Keratinocyte (primary cell): ENCODE measurements around the gene RXRA. TPM values are rescaled to one million over a fixed set of nuclear protein-coding genes. Genes with fewer than 3 reads are reported as not detected.

Source experiments
- DNase-seq: peaks from one replicate; pipeline ENCODE4 v3.0.0-alpha.2; 2011; ENCODE audit warnings: low read depth, missing footprints, low spot score
- FAIRE-seq: peaks from 2 replicates; lab custom pipeline; 2011; peaks lifted over from hg19 to GRCh38; lab: Jason Lieb, UNC
- H2AFZ ChIP-seq: 2 replicates; pipeline ENCODE4 v1.6.0; 2012; ENCODE audit warnings: low read length, control low read depth, inconsistent platforms; ENCODE audit not compliant: control insufficient read depth
- H3K27ac ChIP-seq: 2 replicates; pipeline ENCODE4 v1.5.1; 2011; ENCODE audit warnings: low read length; ENCODE audit not compliant: control insufficient read depth, insufficient read depth
- H3K27me3 ChIP-seq: 3 replicates; pipeline ENCODE4 v1.6.0; 2011; ENCODE audit warnings: low read length; ENCODE audit not compliant: control insufficient read depth, insufficient read depth; ENCODE audit errors: extremely low read depth
- H3K36me3 ChIP-seq, 2 experiments: 2 replicates in 1 of 2; 3 replicates in 1 of 2; pipeline ENCODE4 v1.5.1; 2011; ENCODE audit warnings: low read length in 2 of 2, mild to moderate bottlenecking in 1 of 2; ENCODE audit not compliant: control insufficient read depth in 2 of 2, insufficient read depth in 2 of 2; ENCODE audit errors: extremely low read depth in 1 of 2
- H3K4me1 ChIP-seq: 3 replicates; pipeline ENCODE4 v1.5.1; 2011; ENCODE audit warnings: low read length; ENCODE audit not compliant: control insufficient read depth, insufficient read depth; ENCODE audit errors: extremely low read depth
- H3K4me2 ChIP-seq: 3 replicates; pipeline ENCODE4 v1.6.0; 2011; ENCODE audit warnings: low read depth, low read length; ENCODE audit not compliant: control insufficient read depth, insufficient read depth; ENCODE audit errors: extremely low read depth
- H3K4me3 ChIP-seq, 3 experiments: fragments of 200-600 bp in 1 of 3; sonication (generic) in 1 of 3; 2 replicates in 2 of 3; 3 replicates in 1 of 3; pipeline ENCODE4 v1.5.1; 2011 to 2016; ENCODE audit warnings: low read length in 3 of 3, mild to moderate bottlenecking in 3 of 3, control low read depth in 2 of 3, inconsistent platforms in 1 of 3, low read depth in 1 of 3, mixed read lengths in 1 of 3, mixed run types in 1 of 3, moderate library complexity in 1 of 3; ENCODE audit not compliant: control insufficient read depth in 2 of 3, insufficient read depth in 2 of 3; ENCODE audit errors: extremely low read depth in 1 of 3
- H3K79me2 ChIP-seq: 2 replicates; pipeline ENCODE4 v1.6.0; 2012; ENCODE audit warnings: low read length; ENCODE audit not compliant: control insufficient read depth, insufficient read depth
- H3K9ac ChIP-seq: 3 replicates; pipeline ENCODE4 v1.6.0; 2011; ENCODE audit warnings: low read length; ENCODE audit not compliant: control insufficient read depth, insufficient read depth; ENCODE audit errors: extremely low read depth
- H3K9me1 ChIP-seq: 3 replicates; pipeline ENCODE4 v1.6.0; 2011; ENCODE audit warnings: low read length; ENCODE audit not compliant: control insufficient read depth, insufficient read depth; ENCODE audit errors: extremely low read depth
- H3K9me3 ChIP-seq: 2 replicates; pipeline ENCODE4 v1.5.1; 2012; ENCODE audit warnings: low read depth, low read length; ENCODE audit not compliant: control insufficient read depth
- H4K20me1 ChIP-seq: 3 replicates; pipeline ENCODE4 v1.6.0; 2011; ENCODE audit warnings: low read length; ENCODE audit not compliant: control insufficient read depth, insufficient read depth; ENCODE audit errors: extremely low read depth
- EZH2 ChIP-seq: IDR thresholded peaks from one replicate; pipeline ENCODE4 v1.6.1; 2012; ENCODE audit warnings: inconsistent platforms, mild to moderate bottlenecking, low read length, moderate library complexity
- dilution Hi-C: fragments of 300-500 bp; cut with MboI; formaldehyde crosslinking; loops from one replicate; pipeline ENCODE4 v1.7.0; 2020; ENCODE audit warnings: low sequenced_read_pairs; ENCODE audit not compliant: extremely low pct_ligation_motif_present
- polyA plus RNA-seq, 5 experiments: library from polyadenylated mRNA; depleted of rRNA in 3 of 5; stranded (reverse) in 3 of 5; stranded (forward) in 1 of 5; unstranded in 1 of 5; fragments of >200 nt; gene quantifications; 1 replicate in 1 of 5; 2 replicates in 3 of 5; 3 replicates in 1 of 5; pipeline versions ENCODE4 v1.2.1 to v1.2.3, GENCODE V29; 2011 to 2012; ENCODE audit warnings: missing spikeins in 2 of 5, low read depth in 1 of 5, low replicate concordance in 1 of 5
- TF ChIP-seq, protein P1 (sequence below), 3 experiments: IDR thresholded peaks in 1 of 3; conservative IDR thresholded peaks in 1 of 3; optimal IDR thresholded peaks in 1 of 3; 2 replicates in 2 of 3; 3 replicates in 1 of 3; pipeline versions ENCODE3 to v1.5.1; 2011; ENCODE audit warnings: low read length in 3 of 3, mild to moderate bottlenecking in 3 of 3, moderate library complexity in 2 of 3, control low read depth in 1 of 3, inconsistent platforms in 1 of 3; ENCODE audit not compliant: insufficient read depth in 2 of 3; ENCODE audit errors: extremely low read depth in 1 of 3

The RXRA gene
- polyA plus RNA-seq, 1 donor (not counting 4 experiments of a cell fraction or from before 2014, with no cell fraction given), result 9.7 TPM

DNA sequence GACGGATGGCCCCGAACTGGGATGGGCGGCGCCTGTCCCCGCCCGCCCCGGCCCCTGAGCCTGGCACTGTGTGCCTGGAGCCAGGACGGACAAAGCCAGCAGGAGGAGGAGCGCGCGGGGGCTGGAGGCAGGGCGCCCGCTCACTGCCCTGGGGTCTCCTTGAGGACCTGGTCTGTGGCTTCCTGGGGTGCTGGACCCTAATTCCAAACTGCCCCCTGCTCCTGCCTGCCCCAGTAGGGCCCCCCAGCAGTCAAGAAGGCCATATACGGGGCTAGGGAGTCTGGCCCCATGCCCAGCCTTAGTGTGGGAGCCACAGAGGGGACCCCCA is 29.2 kb upstream of the RXRA start:
- no peak overlapping the region for H3K4me2 ChIP-seq
- H3K9me3 ChIP-seq, result no peaks in the 10 kb centered on the region
- H4K20me1 ChIP-seq, result no peaks in the 10 kb centered on the region
- TF ChIP-seq EZH2, result no peak
- TF ChIP-seq, protein P1, sequence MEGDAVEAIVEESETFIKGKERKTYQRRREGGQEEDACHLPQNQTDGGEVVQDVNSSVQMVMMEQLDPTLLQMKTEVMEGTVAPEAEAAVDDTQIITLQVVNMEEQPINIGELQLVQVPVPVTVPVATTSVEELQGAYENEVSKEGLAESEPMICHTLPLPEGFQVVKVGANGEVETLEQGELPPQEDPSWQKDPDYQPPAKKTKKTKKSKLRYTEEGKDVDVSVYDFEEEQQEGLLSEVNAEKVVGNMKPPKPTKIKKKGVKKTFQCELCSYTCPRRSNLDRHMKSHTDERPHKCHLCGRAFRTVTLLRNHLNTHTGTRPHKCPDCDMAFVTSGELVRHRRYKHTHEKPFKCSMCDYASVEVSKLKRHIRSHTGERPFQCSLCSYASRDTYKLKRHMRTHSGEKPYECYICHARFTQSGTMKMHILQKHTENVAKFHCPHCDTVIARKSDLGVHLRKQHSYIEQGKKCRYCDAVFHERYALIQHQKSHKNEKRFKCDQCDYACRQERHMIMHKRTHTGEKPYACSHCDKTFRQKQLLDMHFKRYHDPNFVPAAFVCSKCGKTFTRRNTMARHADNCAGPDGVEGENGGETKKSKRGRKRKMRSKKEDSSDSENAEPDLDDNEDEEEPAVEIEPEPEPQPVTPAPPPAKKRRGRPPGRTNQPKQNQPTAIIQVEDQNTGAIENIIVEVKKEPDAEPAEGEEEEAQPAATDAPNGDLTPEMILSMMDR (optimal IDR thresholded peaks at IDR 0.05 in 1 of 3, IDR thresholded peaks at IDR 0.05 in 1 of 3, conservative IDR thresholded peaks at IDR 0.05 in 1 of 3; ENCODE audit: extremely low read depth in 1 of 3, insufficient read depth in 2 of 3, low read length in 3 of 3), result no peak
- no peak overlapping the region for H3K9ac ChIP-seq
- H3K36me3 ChIP-seq, result no peaks in the 10 kb centered on the region
- DNase-seq (no peak), FAIRE-seq (no peak)
- no peaks in the 10 kb centered on the region for H3K9me1 ChIP-seq
- H3K4me3 ChIP-seq, result no peak overlapping the region
- dilution Hi-C loops, result no loop called here
- no peak overlapping the region for H3K27ac ChIP-seq
- no peak overlapping the region for H2AFZ ChIP-seq
- no peaks in the 10 kb centered on the region for H3K4me1 ChIP-seq
- peaks cover 44% of the 10 kb centered on the region for H3K27me3 ChIP-seq
- no peaks in the 10 kb centered on the region for H3K79me2 ChIP-seq

DNA sequence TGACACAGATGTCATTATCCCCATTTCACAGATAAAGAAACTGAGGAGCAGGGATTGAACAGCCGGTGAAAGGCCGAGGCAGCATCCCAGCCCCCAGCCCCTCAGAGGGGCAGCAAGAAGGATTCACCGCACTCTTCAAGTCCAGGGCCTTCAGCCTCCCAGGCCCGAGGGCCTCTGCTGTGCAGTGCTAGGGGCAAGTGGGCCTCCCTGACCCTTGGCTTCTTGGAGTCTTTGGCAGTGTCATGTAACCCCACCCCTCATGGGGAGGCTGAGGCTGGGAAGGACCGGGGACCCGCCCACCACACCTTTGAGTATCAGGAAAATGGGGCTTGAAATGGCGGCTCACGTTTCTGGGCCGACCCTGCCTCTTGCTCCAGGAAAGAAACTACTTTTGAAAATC is 28.7 kb upstream of the RXRA start:
- H3K27ac ChIP-seq, result no peak overlapping the region
- peaks cover 38% of the 10 kb centered on the region for H3K27me3 ChIP-seq
- no peaks in the 10 kb centered on the region for H3K9me1 ChIP-seq
- no peaks in the 10 kb centered on the region for H3K36me3 ChIP-seq
- no peak for TF ChIP-seq EZH2
- TF ChIP-seq, protein P1 (optimal IDR thresholded peaks at IDR 0.05 in 1 of 3, IDR thresholded peaks at IDR 0.05 in 1 of 3, conservative IDR thresholded peaks at IDR 0.05 in 1 of 3; ENCODE audit: extremely low read depth in 1 of 3, insufficient read depth in 2 of 3, low read length in 3 of 3), result no peak
- H3K9me3 ChIP-seq, result no peaks in the 10 kb centered on the region
- H3K4me1 ChIP-seq, result no peaks in the 10 kb centered on the region
- H3K4me3 ChIP-seq, result no peak overlapping the region
- DNase-seq, result no peak
- H3K79me2 ChIP-seq, result no peaks in the 10 kb centered on the region
- FAIRE-seq, result no peak
- no peak overlapping the region for H2AFZ ChIP-seq
- H4K20me1 ChIP-seq, result no peaks in the 10 kb centered on the region
- no peak overlapping the region for H3K9ac ChIP-seq
- dilution Hi-C loops, result no loop called here
- no peak overlapping the region for H3K4me2 ChIP-seq
